ENCODE measurements around the gene OR1L8. TPM values are rescaled to one million over a fixed set of nuclear protein-coding genes. Genes with fewer than 3 reads are reported as not detected.

OR1L8 gene
- total and polyA plus RNA-seq, 5 donors, result 0.05 to 0.61 (median 0.29) TPM; not detected in 1

GRCh38 chr9:122518226-122518625 is 65.0 kb downstream of the OR1L8 start:
- WGBS, result 61% methylated on average over 2 of the region's 2 CpGs
- H3K27ac ChIP-seq (ENCODE audit: low read length), result no peak overlapping the region
- intact Hi-C loops (cut with DNase I), result no loop called here
- H3K27me3 ChIP-seq (ENCODE audit: control insufficient read depth, insufficient read depth), result no peaks in the 10 kb centered on the region
- H3K4me1 ChIP-seq (ENCODE audit: control insufficient read depth, insufficient read depth, low read length), result no peaks in the 10 kb centered on the region
- no peaks in the 10 kb centered on the region for H3K9me3 ChIP-seq (ENCODE audit: control insufficient read depth, low read length)
- no peak overlapping the region for H3K4me3 ChIP-seq (ENCODE audit: low read length)
- DNase-seq (no peak), ATAC-seq (no peak)

Other genes starting within 250 kb of the OR1L8 start
- gene PTGS1, start 212.4 kb downstream of the OR1L8 start, total RNA-seq, result 10 to 100 TPM; 11.7 to 29.2 (median 22.6) TPM
- gene PTGS1, start 212.4 kb downstream of the OR1L8 start, polyA plus RNA-seq, result 4.5 TPM
- not detected for gene OR1J1, start 105.5 kb downstream of the OR1L8 start, total RNA-seq
- gene OR1J1, start 105.5 kb downstream of the OR1L8 start, polyA plus RNA-seq, result not detected
- gene OR1J2, start 72.6 kb downstream of the OR1L8 start, total RNA-seq, result not detected
- not detected for gene OR1J2, start 72.6 kb downstream of the OR1L8 start, polyA plus RNA-seq
- not detected for gene OR1J4, start 64.2 kb downstream of the OR1L8 start, total RNA-seq
- not detected for gene OR1J4, start 64.2 kb downstream of the OR1L8 start, polyA plus RNA-seq
- not detected for gene OR1N1, start 56.1 kb downstream of the OR1L8 start, total RNA-seq
- gene OR1N1, start 56.1 kb downstream of the OR1L8 start, polyA plus RNA-seq, result not detected
- gene OR1N2, start 30.3 kb downstream of the OR1L8 start, total RNA-seq, result not detected
- not detected for gene OR1N2, start 30.3 kb downstream of the OR1L8 start, polyA plus RNA-seq
- not detected for gene OR1Q1, start 31.4 kb upstream of the OR1L8 start, total RNA-seq
- gene OR1Q1, start 31.4 kb upstream of the OR1L8 start, polyA plus RNA-seq, result not detected
- not detected for gene OR1B1, start 74.2 kb upstream of the OR1L8 start, total RNA-seq
- not detected for gene OR1B1, start 74.2 kb upstream of the OR1L8 start, polyA plus RNA-seq
- not detected for gene OR1L1, start 78.3 kb upstream of the OR1L8 start, total RNA-seq
- not detected for gene OR1L1, start 78.3 kb upstream of the OR1L8 start, polyA plus RNA-seq
- gene OR1L3, start 91.7 kb upstream of the OR1L8 start, total RNA-seq, result not detected
- gene OR1L3, start 91.7 kb upstream of the OR1L8 start, polyA plus RNA-seq, result not detected
- gene OR1L4, start 140.6 kb upstream of the OR1L8 start, total RNA-seq, result not detected
- gene OR1L4, start 140.6 kb upstream of the OR1L8 start, polyA plus RNA-seq, result not detected
- gene OR1L6, start 158.9 kb upstream of the OR1L8 start, total RNA-seq, result not detected
- gene OR1L6, start 158.9 kb upstream of the OR1L8 start, polyA plus RNA-seq, result not detected
- gene OR5C1, start 205.5 kb upstream of the OR1L8 start, total RNA-seq, result not detected
- not detected for gene OR5C1, start 205.5 kb upstream of the OR1L8 start, polyA plus RNA-seq
- gene OR1K1, start 216.7 kb upstream of the OR1L8 start, total RNA-seq, result not detected
- gene OR1K1, start 216.7 kb upstream of the OR1L8 start, polyA plus RNA-seq, result not detected
- gene PDCL, start 245.2 kb upstream of the OR1L8 start, total RNA-seq, result 10 to 100 TPM in 2 of 4 donors, 1 to 10 TPM in 2; 8.6 to 11.6 (median 10.4) TPM
- gene PDCL, start 245.2 kb upstream of the OR1L8 start, polyA plus RNA-seq, result 6.4 TPM

All from right cardiac atrium (tissue), 5 donors.